Astrocyte of the spinal cord (primary cell): Measurements from ENCODE around the gene RNF214.

ENCODE experiments used
- DNase-seq: peaks from one replicate; pipeline ENCODE4 v3.0.0; 2011; ENCODE audit warnings: low read depth, low spot score
- H3K4me3 ChIP-seq: 2 replicates; pipeline ENCODE4 v1.5.1; 2011; ENCODE audit warnings: low read depth, mild to moderate bottlenecking, low read length, moderate library complexity
- in situ Hi-C: cut with HindIII; loops from 2 replicates; pipeline ENCODE4 v1.10.0; 2017; ENCODE audit warnings: low sequenced_read_pairs
- TF ChIP-seq, protein P1 (sequence below): IDR thresholded peaks from 2 replicates; pipeline ENCODE4 v1.5.1; 2012; ENCODE audit warnings: low read depth, mild to moderate bottlenecking, low read length, inconsistent platforms

The RNF214 gene

DNA sequence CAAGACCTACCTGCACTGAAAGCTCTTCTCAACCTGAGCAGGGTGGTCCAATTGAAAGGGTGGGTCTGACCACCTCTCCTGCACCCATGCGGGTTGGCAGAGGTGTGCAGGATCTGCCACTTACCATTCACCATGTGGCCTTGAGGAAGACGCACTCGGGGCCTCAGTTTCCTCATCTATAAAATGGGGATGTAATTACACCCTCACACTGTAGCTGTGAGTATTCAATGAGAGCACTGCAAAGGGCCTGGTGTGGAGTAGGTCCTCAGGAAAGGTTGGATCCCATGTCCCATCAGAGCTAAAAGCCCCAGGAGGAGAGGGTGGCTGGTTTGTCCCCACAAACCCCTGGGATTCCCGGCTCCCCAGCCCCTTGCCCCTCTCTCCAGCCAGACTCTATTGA lies 33.9 kb upstream of the RNF214 start:
- H3K4me3 ChIP-seq, result peak overlapping the region; percentile 64
- DNase-seq, result no peak
- TF ChIP-seq, protein P1, sequence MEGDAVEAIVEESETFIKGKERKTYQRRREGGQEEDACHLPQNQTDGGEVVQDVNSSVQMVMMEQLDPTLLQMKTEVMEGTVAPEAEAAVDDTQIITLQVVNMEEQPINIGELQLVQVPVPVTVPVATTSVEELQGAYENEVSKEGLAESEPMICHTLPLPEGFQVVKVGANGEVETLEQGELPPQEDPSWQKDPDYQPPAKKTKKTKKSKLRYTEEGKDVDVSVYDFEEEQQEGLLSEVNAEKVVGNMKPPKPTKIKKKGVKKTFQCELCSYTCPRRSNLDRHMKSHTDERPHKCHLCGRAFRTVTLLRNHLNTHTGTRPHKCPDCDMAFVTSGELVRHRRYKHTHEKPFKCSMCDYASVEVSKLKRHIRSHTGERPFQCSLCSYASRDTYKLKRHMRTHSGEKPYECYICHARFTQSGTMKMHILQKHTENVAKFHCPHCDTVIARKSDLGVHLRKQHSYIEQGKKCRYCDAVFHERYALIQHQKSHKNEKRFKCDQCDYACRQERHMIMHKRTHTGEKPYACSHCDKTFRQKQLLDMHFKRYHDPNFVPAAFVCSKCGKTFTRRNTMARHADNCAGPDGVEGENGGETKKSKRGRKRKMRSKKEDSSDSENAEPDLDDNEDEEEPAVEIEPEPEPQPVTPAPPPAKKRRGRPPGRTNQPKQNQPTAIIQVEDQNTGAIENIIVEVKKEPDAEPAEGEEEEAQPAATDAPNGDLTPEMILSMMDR, result no peak
- in situ Hi-C loops, result no loop called here

DNA sequence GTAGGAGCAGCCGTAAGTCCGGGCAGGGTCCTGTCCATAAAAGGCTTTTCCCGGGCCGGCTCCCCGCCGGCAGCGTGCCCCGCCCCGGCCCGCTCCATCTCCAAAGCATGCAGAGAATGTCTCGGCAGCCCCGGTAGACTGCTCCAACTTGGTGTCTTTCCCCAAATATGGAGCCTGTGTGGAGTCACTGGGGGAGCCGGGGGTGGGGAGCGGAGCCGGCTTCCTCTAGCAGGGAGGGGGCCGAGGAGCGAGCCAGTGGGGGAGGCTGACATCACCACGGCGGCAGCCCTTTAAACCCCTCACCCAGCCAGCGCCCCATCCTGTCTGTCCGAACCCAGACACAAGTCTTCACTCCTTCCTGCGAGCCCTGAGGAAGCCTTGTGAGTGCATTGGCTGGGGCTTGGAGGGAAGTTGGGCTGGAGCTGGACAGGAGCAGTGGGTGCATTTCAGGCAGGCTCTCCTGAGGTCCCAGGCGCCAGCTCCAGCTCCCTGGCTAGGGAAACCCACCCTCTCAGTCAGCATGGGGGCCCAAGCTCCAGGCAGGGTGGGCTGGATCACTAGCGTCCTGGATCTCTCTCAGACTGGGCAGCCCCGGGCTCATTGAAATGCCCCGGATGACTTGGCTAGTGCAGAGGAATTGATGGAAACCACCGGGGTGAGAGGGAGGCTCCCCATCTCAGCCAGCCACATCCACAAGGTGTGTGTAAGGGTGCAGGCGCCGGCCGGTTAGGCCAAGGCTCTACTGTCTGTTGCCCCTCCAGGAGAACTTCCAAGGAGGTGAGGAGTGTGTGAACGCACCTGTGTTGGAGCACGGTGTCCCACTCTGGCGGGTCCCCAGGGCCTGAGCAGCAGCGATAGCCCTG lies 33.2 kb upstream of the RNF214 start, which contains the start of gene TAGLN:
TSS of gene TAGLN (plus strand) at position 318 of the 863 bp plus-strand sequence. CDS start 3,644 bp downstream, outside the sequence.
- in situ Hi-C loops, result no loop called here
- peak within 1 kb of the TSS; percentile 64 for H3K4me3 ChIP-seq

DNA sequence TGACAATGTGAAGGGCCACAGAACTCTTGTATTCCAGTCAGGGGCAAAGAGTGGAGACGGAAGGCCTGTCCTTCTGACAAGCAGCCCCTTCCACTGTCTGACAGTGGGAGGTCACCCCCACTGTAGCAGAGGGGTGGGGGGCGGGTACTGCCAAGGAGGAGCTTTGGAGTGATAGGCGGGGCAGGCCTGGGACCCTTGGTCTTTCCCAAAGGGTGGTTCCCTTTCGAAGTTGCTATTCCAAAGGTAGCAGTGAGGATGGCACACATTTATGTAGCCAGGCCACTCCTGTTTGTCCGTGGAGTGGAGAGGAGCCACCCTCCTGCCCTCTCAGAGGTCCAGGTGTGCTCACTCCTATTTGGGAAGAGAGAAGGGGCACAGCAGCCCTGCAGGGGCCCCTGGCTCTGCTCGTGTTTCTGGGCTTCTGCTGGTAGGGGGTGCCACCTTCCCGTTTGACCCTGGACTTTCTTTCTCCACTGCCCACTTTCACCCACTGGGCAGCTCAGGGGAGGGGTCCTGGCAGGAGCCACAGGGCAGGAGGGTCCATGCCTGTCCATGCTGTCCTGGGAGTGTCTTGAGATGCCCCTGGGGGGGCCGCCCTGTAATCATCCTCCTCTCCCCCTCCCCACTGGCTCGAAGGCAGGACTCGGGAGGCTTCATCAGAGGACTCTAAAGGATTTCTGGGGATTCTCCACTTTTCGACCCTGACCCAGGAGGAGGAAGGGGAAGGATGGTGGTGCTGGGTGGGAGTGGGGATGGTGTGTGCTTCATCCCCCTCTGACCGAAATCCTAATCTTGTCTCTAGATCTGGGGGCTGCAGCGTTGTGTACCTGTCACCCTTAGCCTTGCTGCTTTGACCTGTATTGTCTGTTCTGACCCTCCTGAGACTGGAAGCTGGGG lies 32.3 kb upstream of the RNF214 start:
- in situ Hi-C loops, result no loop called here
- H3K4me3 ChIP-seq, result peak overlapping the region; percentile 64
- TF ChIP-seq, protein P1, result no peak
- no peak for DNase-seq

More for the DNA sequence above, 33.2 kb upstream of the RNF214 start, which contains the start of gene TAGLN:
- TF ChIP-seq, protein P1, result no peak
- peak; percentile 97 for DNase-seq

DNA sequence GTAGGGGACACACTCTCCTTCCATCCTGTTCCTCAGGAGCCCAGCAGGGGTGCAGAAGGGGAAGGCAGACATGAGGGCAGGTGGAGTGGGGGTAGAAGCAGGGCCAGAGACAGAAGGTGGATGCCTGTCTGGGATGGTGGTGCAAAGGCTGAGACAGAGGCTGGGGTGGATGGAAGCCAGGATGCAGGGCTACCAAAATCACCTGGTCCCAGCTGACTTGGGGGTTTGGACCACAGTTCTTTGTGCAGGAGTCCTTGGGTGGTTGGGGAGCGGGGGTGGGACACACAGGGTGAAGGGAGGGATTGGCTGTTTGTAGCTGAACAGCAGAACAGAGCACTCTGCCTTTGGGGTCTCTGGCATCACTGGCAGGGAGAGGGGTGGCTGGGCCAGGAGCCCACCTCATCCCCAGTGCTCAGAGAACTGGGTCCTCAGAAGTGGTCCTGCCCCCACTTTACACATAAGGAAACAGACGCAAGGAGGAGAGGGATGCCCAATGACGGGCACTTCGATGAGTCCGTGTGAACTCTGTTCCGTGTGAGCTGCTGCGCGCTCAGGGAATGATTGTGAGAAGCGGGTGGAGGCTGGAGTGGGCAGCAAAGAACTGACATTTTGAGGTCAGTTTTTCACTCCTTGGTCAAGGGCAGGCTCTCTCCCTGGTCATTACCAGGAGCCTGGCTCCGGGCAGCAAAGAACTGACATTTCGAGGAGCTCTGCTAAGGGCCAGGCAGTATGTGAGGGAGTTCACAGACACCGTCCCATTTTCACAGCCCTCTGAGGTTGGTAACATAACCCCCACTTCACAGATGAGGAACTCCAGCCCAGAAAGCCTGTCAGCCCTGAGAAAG lies 31.4 kb upstream of the RNF214 start:
- in situ Hi-C loops, result no loop called here
- no peak for DNase-seq
- H3K4me3 ChIP-seq, result peak overlapping the region; percentile 64
- TF ChIP-seq, protein P1, result no peak

DNA sequence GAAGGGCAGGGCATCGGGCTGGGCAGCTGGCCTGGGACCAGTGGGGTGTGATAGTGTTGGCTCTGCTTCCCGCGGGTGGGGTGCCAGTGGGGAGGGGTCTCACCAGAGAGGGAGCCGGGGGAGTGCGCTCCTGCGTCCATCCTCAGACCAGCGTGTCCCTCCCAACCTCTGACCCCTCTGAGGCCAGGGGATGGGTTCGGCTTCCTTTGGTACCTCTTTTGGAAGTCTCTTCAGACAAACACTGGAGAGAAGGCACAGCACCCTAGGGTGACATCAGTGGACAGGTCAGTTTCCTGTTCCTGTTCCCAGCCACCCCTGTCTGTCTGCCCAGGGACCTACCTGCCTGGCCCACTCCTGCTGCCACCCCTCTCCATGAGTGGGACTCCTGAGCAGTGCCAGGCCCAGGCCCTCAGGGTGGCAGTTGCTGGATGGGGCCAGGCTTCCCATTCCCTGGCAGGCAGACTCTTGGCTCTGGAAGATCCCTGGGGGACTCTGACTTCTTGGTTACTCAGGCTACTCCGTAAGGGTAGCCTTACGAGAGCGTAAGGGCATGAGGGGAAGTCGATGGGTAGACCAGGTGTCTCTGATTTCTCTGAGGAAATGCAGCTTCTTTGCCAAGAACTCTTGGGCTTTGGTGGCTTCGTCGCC lies 30.7 kb upstream of the RNF214 start:
- H3K4me3 ChIP-seq, result peak overlapping the region; percentile 64
- no peak for DNase-seq
- TF ChIP-seq, protein P1, result no peak
- in situ Hi-C loops, result no loop called here
